ENCODE data around the gene HIGD1A. TPM values are rescaled to one million over a fixed set of nuclear protein-coding genes. Genes with fewer than 3 reads are reported as not detected.
A peak's percentile ranks its signal among the peaks of the same experiment; 100 is the strongest.

Gene HIGD1A
- 90.1 and 97.5 TPM in 2 replicates for total RNA-seq

- intact Hi-C loops (cut with micrococcal nuclease): loop anchor here (1.0 to 10.0 kb wide), 10 partner anchors 23 to 1531 kb away; partner anchors contain the start of genes ABHD5, CCDC13, NKTR and SNRK
- Mint-ChIP-seq H3K9me3 (no peaks in the 10 kb centered on the region), H3K27me3 (ENCODE audit: insufficient read depth) (peaks cover 27% of the 10 kb centered on the region), H3K27ac (peak within 1 kb of the TSS; percentile 90), H3K36me3 (ENCODE audit: low read depth) (peaks cover 17% of the 10 kb centered on the region), H3K4me3 (peak within 1 kb of the TSS; percentile 99), H3K4me1 (ENCODE audit: low read depth) (peaks cover 43% of the 10 kb centered on the region)
- DNase-seq (ENCODE audit: low spot score): peak; percentile 92
Observed at GRCh38 chr3:42804106-42804830, at the start of gene HIGD1A. Gene HIGD1A (minus strand): TSS chr3:42804490. CDS start chr3:42794253, 10,237 bp downstream.

DNA sequence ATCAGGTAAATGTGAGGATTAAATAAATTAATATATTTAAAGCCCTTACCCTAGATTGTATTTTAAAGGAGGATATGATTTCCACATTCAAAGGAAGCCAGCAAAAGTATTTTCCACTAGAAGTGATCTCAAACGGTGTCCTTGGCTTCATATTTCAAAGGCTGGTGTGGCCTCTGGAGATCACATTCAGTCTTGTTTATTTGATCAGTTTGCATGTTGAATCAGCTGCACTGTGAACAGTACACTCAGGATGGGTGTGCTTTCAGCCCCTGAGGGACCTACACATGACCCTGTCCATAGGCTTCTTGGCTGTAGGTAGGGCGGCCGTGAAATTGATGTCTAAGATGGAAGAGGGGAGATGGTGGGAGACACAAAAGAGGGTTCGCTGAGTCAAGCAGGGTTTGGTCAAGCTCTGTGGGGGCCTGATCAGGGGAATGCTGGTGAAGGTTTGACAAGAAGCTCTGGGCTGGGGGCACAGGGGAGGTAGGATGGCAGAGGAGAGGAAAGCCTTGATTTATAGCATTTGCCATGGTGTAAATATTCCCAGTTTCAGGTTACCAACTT lies 49.5 kb upstream of the HIGD1A start:
- no peaks in the 10 kb centered on the region for H3K36me3 Mint-ChIP-seq (ENCODE audit: low read depth)
- DNase-seq (ENCODE audit: low spot score): no peak
- intact Hi-C loops (cut with micrococcal nuclease): no loop called here
- no peak overlapping the region for H3K4me3 Mint-ChIP-seq
- no peak overlapping the region for H3K27ac Mint-ChIP-seq
- no peaks in the 10 kb centered on the region for H3K9me3 Mint-ChIP-seq
- H3K4me1 Mint-ChIP-seq (ENCODE audit: low read depth): no peaks in the 10 kb centered on the region
- H3K27me3 Mint-ChIP-seq (ENCODE audit: insufficient read depth): peaks cover 2% of the 10 kb centered on the region

DNA sequence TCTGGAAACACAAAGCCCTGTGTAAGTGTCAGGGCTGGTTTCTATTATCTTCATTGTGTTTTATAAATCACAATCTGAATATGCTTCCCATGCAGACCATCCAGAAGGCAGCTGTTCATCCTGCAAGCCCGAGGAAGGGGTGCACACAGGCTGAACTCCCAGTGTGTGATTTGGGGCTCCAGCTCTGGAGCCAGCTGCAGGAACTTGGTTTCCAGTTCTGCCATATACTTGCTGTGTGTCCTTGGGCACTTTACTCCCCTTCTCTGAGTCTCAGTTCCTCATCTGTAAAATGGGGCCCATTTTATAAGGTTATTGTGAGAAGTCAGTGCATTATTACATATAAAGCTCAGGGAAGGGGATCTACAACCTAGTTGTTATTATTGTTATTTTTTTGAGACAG lies 48.8 kb upstream of the HIGD1A start:
- no peaks in the 10 kb centered on the region for H3K36me3 Mint-ChIP-seq (ENCODE audit: low read depth)
- intact Hi-C loops (cut with micrococcal nuclease): no loop called here
- H3K4me3 Mint-ChIP-seq: no peak overlapping the region
- H3K27me3 Mint-ChIP-seq (ENCODE audit: insufficient read depth): peaks cover 2% of the 10 kb centered on the region
- no peaks in the 10 kb centered on the region for H3K9me3 Mint-ChIP-seq
- no peak overlapping the region for H3K27ac Mint-ChIP-seq
- H3K4me1 Mint-ChIP-seq (ENCODE audit: low read depth): no peaks in the 10 kb centered on the region
- no peak for DNase-seq (ENCODE audit: low spot score)

GRCh38 chr3:42852441-42852840 lies 48.2 kb upstream of the HIGD1A start:
- H3K4me3 Mint-ChIP-seq: no peak overlapping the region
- peaks cover 5% of the 10 kb centered on the region for H3K4me1 Mint-ChIP-seq (ENCODE audit: low read depth)
- H3K9me3 Mint-ChIP-seq: no peaks in the 10 kb centered on the region
- intact Hi-C loops (cut with micrococcal nuclease): no loop called here
- H3K36me3 Mint-ChIP-seq (ENCODE audit: low read depth): no peaks in the 10 kb centered on the region
- H3K27ac Mint-ChIP-seq: no peak overlapping the region
- no peak for DNase-seq (ENCODE audit: low spot score)
- peaks cover 2% of the 10 kb centered on the region for H3K27me3 Mint-ChIP-seq (ENCODE audit: insufficient read depth)

GRCh38 chr3:42851228-42851834 lies 47.0 kb upstream of the HIGD1A start:
- no peaks in the 10 kb centered on the region for H3K36me3 Mint-ChIP-seq (ENCODE audit: low read depth)
- H3K4me3 Mint-ChIP-seq: no peak overlapping the region
- no peaks in the 10 kb centered on the region for H3K9me3 Mint-ChIP-seq
- intact Hi-C loops (cut with micrococcal nuclease): no loop called here
- peaks cover 2% of the 10 kb centered on the region for H3K27me3 Mint-ChIP-seq (ENCODE audit: insufficient read depth)
- no peak for DNase-seq (ENCODE audit: low spot score)
- no peak overlapping the region for H3K27ac Mint-ChIP-seq
- peaks cover 15% of the 10 kb centered on the region for H3K4me1 Mint-ChIP-seq (ENCODE audit: low read depth)

DNA sequence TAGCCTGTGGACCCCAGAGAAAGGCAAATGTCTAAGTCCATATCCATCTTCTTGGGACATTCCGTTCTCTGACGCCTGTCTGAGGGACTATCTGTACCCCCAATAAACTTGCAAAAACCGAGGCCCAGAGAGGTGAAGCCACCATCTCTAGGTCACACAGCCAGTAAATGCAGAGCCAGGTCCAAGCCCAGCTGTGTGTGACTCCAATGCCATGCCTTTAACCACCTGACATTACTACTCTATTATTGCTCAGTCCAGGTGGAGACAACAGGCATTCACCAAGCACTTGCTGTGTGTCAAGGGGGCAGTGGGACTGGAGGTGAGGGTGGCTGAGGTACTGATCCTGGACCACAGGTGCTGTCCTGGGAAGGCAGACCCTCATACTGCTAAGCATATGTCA lies 46.0 kb upstream of the HIGD1A start:
- Mint-ChIP-seq H3K27me3 (ENCODE audit: insufficient read depth) (peaks cover 2% of the 10 kb centered on the region), H3K9me3 (no peaks in the 10 kb centered on the region), H3K36me3 (ENCODE audit: low read depth) (no peaks in the 10 kb centered on the region), H3K4me1 (ENCODE audit: low read depth) (peaks cover 15% of the 10 kb centered on the region), H3K27ac (no peak overlapping the region), H3K4me3 (no peak overlapping the region)
- DNase-seq (ENCODE audit: low spot score): no peak
- intact Hi-C loops (cut with micrococcal nuclease): no loop called here

DNA sequence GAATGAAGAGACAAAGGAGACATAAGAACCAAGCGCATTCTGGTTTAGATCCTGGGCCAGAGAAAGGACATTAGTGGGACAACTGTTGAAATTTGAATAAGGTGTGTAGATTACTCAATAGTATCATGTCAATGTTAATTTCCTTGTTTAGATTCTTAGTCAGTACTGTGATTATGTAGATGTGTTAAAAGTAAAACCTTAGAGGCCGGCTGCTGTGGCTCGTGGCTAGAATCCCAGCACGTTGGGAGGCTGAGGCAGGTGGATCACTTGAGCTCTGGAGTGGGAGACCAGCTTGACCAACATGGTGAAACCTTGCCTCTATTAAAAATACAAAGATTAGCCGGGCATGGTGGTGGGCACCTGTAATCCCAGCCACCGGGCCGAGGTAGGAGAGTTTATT lies 44.7 kb upstream of the HIGD1A start:
- intact Hi-C loops (cut with micrococcal nuclease): no loop called here
- DNase-seq (ENCODE audit: low spot score): no peak
- Mint-ChIP-seq H3K27me3 (ENCODE audit: insufficient read depth) (no peaks in the 10 kb centered on the region), H3K4me3 (no peak overlapping the region), H3K4me1 (ENCODE audit: low read depth) (peaks cover 15% of the 10 kb centered on the region), H3K36me3 (ENCODE audit: low read depth) (no peaks in the 10 kb centered on the region), H3K27ac (no peak overlapping the region), H3K9me3 (no peaks in the 10 kb centered on the region)

- H3K9me3 Mint-ChIP-seq: no peaks in the 10 kb centered on the region
- H3K27me3 Mint-ChIP-seq (ENCODE audit: insufficient read depth): no peaks in the 10 kb centered on the region
- no peak for DNase-seq (ENCODE audit: low spot score)
- intact Hi-C loops (cut with micrococcal nuclease): no loop called here
- no peak overlapping the region for H3K27ac Mint-ChIP-seq
- no peaks in the 10 kb centered on the region for H3K36me3 Mint-ChIP-seq (ENCODE audit: low read depth)
- H3K4me1 Mint-ChIP-seq (ENCODE audit: low read depth): peaks cover 15% of the 10 kb centered on the region
- no peak overlapping the region for H3K4me3 Mint-ChIP-seq
Observed at GRCh38 chr3:42847731-42848130, 43.4 kb upstream of the HIGD1A start.

- intact Hi-C loops (cut with micrococcal nuclease): no loop called here
- DNase-seq (ENCODE audit: low spot score): no peak
- H3K9me3 Mint-ChIP-seq: no peaks in the 10 kb centered on the region
- H3K27me3 Mint-ChIP-seq (ENCODE audit: insufficient read depth): no peaks in the 10 kb centered on the region
- peaks cover 15% of the 10 kb centered on the region for H3K4me1 Mint-ChIP-seq (ENCODE audit: low read depth)
- peak overlapping the region; percentile 75 for H3K27ac Mint-ChIP-seq
- H3K36me3 Mint-ChIP-seq (ENCODE audit: low read depth): no peaks in the 10 kb centered on the region
- H3K4me3 Mint-ChIP-seq: peak overlapping the region; percentile 63
Observed at GRCh38 chr3:42846685-42847522, 42.6 kb upstream of the HIGD1A start.

- H3K4me3 Mint-ChIP-seq: no peak overlapping the region
- no peaks in the 10 kb centered on the region for H3K9me3 Mint-ChIP-seq
- H3K4me1 Mint-ChIP-seq (ENCODE audit: low read depth): peaks cover 15% of the 10 kb centered on the region
- DNase-seq (ENCODE audit: low spot score): no peak
- H3K36me3 Mint-ChIP-seq (ENCODE audit: low read depth): no peaks in the 10 kb centered on the region
- intact Hi-C loops (cut with micrococcal nuclease): no loop called here
- no peaks in the 10 kb centered on the region for H3K27me3 Mint-ChIP-seq (ENCODE audit: insufficient read depth)
- no peak overlapping the region for H3K27ac Mint-ChIP-seq
Observed at GRCh38 chr3:42844815-42845214, 40.5 kb upstream of the HIGD1A start.

GRCh38 chr3:42844412-42844713 lies 40.1 kb upstream of the HIGD1A start:
- no peak overlapping the region for H3K4me3 Mint-ChIP-seq
- H3K27me3 Mint-ChIP-seq (ENCODE audit: insufficient read depth): no peaks in the 10 kb centered on the region
- no peak overlapping the region for H3K27ac Mint-ChIP-seq
- peaks cover 15% of the 10 kb centered on the region for H3K4me1 Mint-ChIP-seq (ENCODE audit: low read depth)
- H3K9me3 Mint-ChIP-seq: no peaks in the 10 kb centered on the region
- no peak for DNase-seq (ENCODE audit: low spot score)
- intact Hi-C loops (cut with micrococcal nuclease): no loop called here
- H3K36me3 Mint-ChIP-seq (ENCODE audit: low read depth): no peaks in the 10 kb centered on the region

DNA sequence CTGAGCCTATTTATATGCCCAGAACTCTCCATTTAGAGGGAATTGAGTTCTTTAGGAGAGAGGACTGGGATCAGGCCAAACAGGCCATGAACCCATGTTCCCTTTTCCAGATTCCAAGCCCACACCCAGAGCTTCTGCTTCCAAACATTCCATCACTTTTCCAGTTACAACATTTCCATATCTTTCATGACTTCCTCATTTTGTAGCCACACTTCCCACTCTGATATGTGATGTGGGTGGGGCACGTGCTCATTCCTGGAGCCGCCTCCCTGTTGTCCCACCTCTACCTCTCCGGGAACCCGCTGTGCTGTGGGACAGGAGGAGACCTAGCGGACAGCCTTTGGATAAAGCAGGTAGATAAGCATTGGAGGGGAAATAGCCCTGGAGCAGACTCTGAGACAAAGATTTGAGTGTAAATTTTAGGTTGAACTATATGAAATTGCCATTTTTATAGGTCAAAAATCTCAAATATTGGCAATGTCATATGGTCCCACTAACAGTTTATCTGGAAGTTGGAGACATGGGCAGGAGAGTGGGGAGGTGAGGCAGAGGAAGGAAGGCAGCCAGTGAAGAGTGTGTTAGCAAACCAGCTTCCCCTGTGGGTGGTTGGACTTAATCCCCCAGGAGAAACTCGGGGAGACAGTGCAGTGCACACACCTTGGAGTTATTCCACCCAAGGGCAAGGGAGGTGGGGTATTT lies 39.6 kb upstream of the HIGD1A start:
- no peak for DNase-seq (ENCODE audit: low spot score)
- no peak overlapping the region for H3K27ac Mint-ChIP-seq
- H3K4me3 Mint-ChIP-seq: no peak overlapping the region
- peaks cover 15% of the 10 kb centered on the region for H3K4me1 Mint-ChIP-seq (ENCODE audit: low read depth)
- intact Hi-C loops (cut with micrococcal nuclease): no loop called here
- H3K36me3 Mint-ChIP-seq (ENCODE audit: low read depth): no peaks in the 10 kb centered on the region
- no peaks in the 10 kb centered on the region for H3K9me3 Mint-ChIP-seq
- no peaks in the 10 kb centered on the region for H3K27me3 Mint-ChIP-seq (ENCODE audit: insufficient read depth)
